GM21515 (cell line): ENCODE measurements around the gene BEND3.
"Not testable (repeated sequence)": the region's sequence is repeated elsewhere in the genome, so short reads cannot be mapped to it uniquely, and the experiment has no call there.

Source experiments
- ATAC-seq: cut with Tn5 transposase; IDR thresholded peaks from one replicate; pipeline ENCODE4 v1.9.1; 2021; ENCODE audit not compliant: unreplicated experiment

BEND3 gene

GRCh38 chr6:107114926-107115694, at the start of gene BEND3:
Gene BEND3, minus strand, starts transcription at chr6:107115515. Its CDS starts 16,230 bp downstream, at chr6:107099285.
- peak; percentile 22 for ATAC-seq

GRCh38 chr6:107164299-107164698, 49.0 kb upstream of the BEND3 start:
- not testable (repeated sequence) for ATAC-seq

- no peak for ATAC-seq
Measured at GRCh38 chr6:107161521-107161920, 46.2 kb upstream of the BEND3 start.

- no peak for ATAC-seq
Measured at GRCh38 chr6:107156617-107157016, 41.3 kb upstream of the BEND3 start.

- ATAC-seq = no peak
Measured at GRCh38 chr6:107154801-107155160, 39.5 kb upstream of the BEND3 start.

GRCh38 chr6:107154131-107154800, 39.0 kb upstream of the BEND3 start:
- ATAC-seq = no peak

GRCh38 chr6:107152638-107153430, 37.5 kb upstream of the BEND3 start:
- ATAC-seq = no peak

GRCh38 chr6:107144666-107145065, 29.4 kb upstream of the BEND3 start:
- no peak for ATAC-seq

GRCh38 chr6:107144014-107144413, 28.7 kb upstream of the BEND3 start:
- ATAC-seq = no peak

GRCh38 chr6:107140581-107140980, 25.3 kb upstream of the BEND3 start:
- no peak for ATAC-seq

GRCh38 chr6:107136324-107136723, 21.0 kb upstream of the BEND3 start:
- not testable (repeated sequence) for ATAC-seq

GRCh38 chr6:107135048-107135680, 19.8 kb upstream of the BEND3 start:
- not testable (repeated sequence) for ATAC-seq

- ATAC-seq = no peak
Measured at GRCh38 chr6:107132330-107132954, 17.1 kb upstream of the BEND3 start.

GRCh38 chr6:107129370-107129925, 14.1 kb upstream of the BEND3 start:
- no peak for ATAC-seq

- ATAC-seq = no peak
Measured at GRCh38 chr6:107128577-107128976, 13.3 kb upstream of the BEND3 start.

GRCh38 chr6:107128175-107128574, 12.9 kb upstream of the BEND3 start:
- no peak for ATAC-seq

- ATAC-seq = no peak
Measured at GRCh38 chr6:107125771-107126170, 10.5 kb upstream of the BEND3 start.

GRCh38 chr6:107124934-107125348, 9.6 kb upstream of the BEND3 start:
- no peak for ATAC-seq

- no peak for ATAC-seq
Measured at GRCh38 chr6:107123501-107123900, 8.2 kb upstream of the BEND3 start.

GRCh38 chr6:107122748-107123147, 7.4 kb upstream of the BEND3 start:
- ATAC-seq = no peak
